ENCODE measurements around the gene NFATC2. TPM values are rescaled to one million over a fixed set of nuclear protein-coding genes. Genes with fewer than 3 reads are reported as not detected.
"Not testable (repeated sequence)": the region's sequence is repeated elsewhere in the genome, so short reads cannot be mapped to it uniquely, and the experiment has no call there.

Gene NFATC2
- total RNA-seq, 1 donor from 2014 or later = 11.0 TPM

DNA sequence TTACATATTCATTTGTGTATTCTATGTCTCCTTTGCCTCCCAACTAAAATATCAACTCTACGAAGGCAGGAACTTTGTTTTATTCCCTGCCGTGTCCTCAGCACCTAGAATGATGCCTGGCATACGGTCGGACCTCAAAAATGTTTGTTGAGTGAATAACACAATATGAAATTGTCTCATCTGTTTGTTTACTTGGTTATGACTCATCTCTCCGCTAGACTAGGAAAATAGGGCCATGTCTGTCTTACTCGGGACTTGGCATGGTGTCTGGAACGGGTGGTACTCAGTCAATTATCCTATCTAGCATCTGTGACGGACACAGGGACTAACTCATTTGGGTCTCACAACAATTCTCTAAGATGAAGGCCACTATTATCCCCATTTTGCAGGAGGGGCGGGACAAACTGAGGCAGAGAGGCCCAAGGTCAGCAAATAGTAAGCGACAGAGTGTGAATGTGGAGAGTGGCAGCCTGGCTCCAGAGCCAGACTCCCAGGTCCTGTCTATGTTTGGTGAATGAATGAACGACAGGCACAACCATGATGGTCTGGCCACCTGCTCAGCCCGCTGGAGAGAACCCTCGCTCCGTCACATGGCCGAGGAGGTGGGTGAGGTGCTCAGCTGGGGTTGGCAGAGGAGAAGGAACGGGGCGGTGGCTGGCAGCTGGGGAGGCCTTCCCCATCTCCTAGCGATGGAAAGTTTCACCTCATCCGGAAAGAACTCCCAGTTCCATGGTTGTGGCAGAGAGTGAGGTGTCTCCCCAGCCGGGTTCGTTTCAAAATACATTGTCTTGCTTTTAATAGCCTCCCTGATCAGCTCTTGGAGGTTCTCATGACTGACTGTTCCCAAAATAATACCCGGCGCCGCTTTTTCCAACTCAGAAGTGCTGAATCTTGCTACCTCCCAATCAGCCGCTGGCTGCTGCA lies 27.6 kb upstream of the NFATC2 start:
- DNase-seq (ENCODE audit: low spot score) = no peak
- peak; percentile 53 for ATAC-seq
- intact Hi-C loops (cut with DNase I) = no loop called here

DNA sequence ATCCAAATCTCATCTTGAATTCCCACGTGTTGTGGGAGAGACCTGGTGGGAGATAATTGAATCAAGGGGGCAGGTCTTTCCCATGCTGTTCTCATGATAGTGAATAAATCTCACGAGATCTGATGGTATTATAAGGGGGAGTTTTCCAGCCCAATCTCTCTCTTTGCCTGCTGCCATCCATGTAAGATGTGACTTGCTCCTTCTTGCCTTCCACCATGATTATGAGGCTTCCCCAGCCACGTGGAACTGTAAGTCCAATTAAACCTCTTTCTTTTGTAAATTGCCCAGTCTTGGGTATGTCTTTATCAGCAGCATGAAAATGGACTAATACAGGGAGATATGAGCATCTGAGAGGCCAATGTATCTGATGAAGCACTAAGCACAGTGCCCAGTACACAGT lies 26.0 kb upstream of the NFATC2 start:
- ATAC-seq; DNase-seq (ENCODE audit: low spot score); intact Hi-C loops (cut with DNase I): not testable (repeated sequence)

DNA sequence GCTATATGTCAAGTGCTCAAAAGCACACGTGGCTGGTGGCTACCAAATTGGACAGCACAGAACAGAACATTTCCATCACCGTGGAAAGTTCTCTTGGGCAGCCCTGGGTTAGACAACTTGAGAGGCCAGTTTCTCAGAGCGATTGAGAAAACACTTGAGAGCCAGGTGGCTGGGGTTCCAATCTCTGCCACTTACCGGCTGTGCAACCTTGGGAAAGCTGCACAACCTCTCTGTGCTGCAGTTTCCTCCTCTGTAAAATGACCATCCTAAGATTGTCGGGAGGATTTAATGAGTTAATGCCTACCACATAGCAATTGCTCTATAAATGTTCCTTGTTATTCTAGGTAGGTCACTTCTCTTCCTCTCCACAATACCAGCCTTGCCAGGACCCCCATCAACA lies 25.1 kb upstream of the NFATC2 start:
- intact Hi-C loops (cut with DNase I) = no loop called here
- DNase-seq (ENCODE audit: low spot score) = no peak
- no peak for ATAC-seq

DNA sequence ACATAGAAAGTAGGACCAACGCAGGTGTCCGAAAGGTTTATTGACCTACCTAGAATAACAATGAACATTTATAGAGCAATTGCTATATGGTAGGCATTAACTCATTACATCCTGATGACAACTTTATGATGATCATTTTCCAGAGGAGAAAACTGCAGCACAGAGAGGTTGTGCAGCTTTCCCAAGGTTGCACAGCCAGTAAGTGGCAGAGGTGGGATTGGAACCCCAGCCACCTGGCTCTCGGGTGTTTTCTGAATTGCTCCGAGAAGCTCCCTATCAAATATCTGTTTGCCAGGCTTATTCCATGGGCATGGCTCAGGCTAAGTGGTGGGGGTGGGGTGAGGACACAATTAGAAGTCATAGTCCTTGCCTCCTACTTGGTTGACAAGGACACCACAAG lies 24.1 kb upstream of the NFATC2 start:
- ATAC-seq = no peak
- DNase-seq (ENCODE audit: low spot score) = no peak
- intact Hi-C loops (cut with DNase I) = no loop called here

DNA sequence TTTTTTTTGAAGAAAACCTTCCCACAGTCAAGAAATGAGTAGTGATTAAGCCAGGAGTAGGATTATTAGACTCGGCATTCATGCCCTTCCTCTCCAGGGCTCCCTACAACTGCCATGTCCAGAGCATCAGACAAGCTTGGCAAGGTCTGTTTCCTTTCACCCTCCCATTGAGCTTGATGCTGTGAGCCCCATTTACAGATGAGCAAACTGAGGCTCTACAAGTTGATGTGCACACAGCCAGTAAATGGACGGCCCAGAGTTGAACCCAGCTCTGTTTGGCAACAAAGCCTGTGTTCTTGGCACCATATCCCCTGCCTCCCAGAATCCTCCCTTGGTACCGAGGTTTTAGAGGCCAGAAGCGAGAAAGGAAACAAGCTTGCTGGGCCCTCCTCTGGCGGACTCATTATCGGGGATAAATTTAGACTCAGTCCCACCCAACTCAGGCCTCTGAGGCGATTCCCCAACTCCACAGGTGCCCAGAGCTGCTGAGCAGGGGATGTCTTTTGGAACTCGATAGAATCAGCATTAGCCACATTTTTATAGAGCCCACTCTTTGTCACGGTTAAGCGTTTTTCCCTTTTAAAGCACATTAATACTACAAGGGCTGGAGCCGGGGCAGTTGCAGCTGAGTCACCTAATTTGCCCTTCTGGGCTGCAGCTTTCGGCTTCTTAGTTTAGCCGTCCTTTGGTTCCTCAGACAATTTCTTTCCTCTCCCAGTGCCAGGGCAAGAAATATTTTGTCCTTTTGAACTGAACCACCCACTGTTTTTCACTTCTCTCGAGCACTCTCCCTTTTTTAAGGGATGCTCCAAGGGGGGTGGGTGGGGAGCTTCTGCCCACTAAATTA lies 23.0 kb upstream of the NFATC2 start:
- DNase-seq (ENCODE audit: low spot score) (no peak), ATAC-seq (no peak)
- intact Hi-C loops (cut with DNase I) = no loop called here

DNA sequence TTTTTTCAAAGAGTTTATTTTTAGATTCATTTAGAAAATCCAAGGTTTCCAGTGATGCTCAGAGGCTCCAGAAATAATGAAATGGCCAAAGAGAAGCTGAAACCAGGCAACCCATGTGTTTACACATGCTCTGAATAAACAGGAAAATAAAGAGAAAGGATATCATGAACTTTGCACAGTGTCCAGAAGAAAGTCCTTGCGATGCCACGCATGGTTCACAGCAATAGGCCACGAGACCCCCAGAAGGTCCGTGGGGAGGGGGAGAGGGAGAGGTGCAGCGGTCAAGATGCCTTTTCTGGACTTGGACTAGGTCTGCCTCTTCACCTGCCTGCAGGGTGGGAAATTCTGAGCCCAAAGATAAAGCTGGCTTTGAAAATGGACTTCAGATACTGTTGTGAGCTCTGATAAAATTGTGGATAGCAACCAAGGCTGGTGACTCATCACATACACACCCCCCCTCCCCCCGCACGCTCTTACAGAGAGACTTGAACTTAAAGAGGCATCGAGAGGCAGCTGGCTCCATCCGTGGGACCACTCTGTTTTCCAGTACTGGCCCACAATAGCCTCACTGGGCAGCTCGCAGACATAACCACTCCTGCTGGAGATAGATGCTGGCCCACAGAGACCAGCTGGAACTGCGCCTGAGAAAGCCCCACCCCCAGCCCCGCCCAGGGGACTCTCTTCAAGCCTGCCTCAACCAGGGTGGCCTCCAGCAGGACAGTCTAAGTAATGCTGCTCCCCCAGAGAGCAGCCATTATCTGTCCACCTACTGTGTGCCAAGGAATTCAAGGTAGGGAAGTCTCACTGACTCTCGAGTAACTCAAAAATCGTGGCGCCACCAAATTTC lies 21.2 kb upstream of the NFATC2 start:
- intact Hi-C loops (cut with DNase I) = no loop called here
- peak; percentile 65 for ATAC-seq
- DNase-seq (ENCODE audit: low spot score) = peak; percentile 76

DNA sequence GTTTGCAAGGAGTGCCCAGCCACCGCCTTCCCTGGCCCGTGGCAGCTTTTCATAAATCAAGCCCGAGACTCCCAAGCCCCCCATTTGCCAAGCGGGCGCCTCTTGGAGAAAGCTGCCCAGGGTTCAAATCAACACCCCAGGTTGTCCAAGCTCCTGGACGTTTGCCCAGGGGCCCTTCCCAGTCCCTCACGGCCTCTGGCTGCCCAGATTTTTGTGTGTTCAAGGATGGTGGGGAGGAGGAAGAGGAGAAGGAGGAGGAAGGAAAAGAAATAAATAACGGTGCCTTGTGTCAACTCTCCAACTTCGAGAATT lies 20.6 kb upstream of the NFATC2 start:
- ATAC-seq (peak; percentile 32), DNase-seq (ENCODE audit: low spot score) (no peak)
- intact Hi-C loops (cut with DNase I) = no loop called here

DNA sequence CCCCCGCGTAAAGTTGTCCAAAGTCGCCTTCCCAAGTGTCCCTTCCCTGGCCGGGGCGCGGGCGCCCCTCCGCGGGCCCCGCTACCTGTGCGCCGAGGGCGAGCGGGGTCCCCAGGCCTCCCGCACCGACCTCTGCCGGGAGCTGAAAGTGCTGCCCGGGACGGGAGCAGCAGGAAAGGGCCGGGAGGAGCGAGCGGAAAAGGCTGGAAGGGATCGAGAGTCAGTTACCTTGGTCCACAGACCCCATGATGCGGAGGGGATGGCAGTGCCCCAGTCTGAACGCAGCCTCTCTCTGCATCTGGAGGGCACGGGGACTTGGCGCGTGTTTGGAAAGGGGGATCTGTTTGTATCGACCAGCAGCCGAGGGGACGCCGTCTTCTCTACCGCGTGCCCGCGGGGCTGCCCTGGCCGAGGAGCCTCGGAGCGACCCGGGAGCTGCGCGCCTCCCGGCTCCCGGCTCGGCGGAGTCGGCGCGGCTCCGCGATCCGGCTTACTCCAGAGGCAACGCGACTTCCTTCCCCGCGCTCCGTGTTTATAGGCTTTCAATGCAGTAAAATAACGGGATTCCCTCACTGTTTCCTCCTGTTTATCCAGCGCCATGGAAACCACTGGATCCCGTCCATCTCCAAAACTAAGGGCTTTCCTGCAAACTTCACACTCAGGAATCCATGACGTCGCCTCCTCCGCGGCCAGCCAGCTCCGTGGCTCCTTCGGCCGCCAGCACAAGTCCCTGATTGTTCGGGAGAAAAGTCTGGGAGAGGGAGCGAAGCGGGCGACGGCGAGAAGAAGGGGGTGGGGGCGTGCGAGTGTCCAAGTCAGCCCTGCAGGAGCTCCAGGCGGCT lies 20.0 kb upstream of the NFATC2 start:
- intact Hi-C loops (cut with DNase I) = no loop called here
- DNase-seq (ENCODE audit: low spot score) (peak; percentile 93), ATAC-seq (peak; percentile 90)

DNA sequence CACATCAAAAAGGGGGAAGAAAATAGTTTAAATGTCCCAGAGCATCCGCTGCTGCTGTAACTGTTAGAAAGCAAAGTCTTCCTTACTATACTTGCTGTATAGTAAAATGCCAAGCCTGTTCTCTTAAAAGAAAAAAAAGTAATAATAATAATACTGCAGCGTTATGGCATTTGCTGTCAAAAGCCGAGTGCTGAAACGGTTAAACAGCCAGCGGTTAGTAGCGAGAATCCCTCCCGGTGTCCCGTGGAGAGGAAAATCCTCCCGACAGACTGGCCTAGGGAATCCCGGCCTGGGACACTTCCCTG lies 19.5 kb upstream of the NFATC2 start:
- ATAC-seq = no peak
- DNase-seq (ENCODE audit: low spot score) = no peak
- intact Hi-C loops (cut with DNase I) = no loop called here

DNA sequence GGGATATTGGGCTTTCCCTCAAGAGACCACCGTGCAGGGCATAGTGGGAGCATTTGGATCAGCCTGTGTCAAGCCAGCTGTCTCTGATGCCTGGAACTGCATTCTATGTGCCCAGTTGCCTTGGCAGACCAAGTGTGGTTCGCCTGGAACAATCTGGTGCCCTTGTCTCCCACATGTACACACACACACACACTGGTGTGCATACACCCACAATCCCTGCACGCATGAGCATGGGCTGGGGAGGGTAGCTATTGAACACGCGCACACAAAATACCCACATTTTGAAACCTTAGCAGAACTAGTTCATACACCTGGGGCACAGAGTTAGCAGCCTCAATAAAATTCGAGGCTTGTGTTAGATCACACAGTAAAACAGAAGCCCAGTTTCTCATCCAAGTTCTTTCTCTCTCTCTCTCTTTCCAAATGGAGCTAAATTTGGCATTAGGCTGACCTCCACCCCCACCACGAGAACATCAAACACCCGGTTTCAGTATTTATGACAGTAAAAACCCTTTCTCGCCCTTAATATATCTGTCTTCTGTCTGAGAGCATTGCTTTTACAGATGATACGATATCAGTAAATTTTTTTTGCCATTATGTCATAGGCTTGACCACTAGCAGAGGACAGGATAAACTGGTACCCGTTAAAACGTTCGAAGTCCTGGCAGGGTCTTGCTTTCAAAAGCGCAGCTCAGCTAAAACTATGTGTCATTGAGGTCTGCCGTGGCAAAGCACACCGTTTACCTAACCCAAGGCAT lies 18.2 kb upstream of the NFATC2 start:
- intact Hi-C loops (cut with DNase I) = no loop called here
- DNase-seq (ENCODE audit: low spot score) (no peak), ATAC-seq (no peak)

DNA sequence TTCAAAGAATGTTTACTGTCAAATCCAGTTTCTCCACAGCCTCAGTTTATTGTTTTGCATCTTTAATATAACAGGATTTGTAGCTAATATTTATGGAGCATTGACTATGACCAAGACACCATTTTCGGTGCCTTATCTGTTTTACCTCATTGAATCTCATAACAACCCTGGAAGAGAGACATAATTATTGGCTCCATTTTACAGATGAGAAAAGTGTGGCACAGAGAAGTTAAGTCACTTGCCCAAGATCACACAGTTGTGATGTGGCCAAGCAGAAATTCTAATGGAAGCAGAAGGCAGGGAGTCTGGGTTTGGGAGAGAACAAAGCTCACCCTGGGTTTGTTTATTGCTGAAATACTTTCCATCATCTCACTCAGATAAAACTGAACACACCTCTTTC lies 17.5 kb upstream of the NFATC2 start:
- ATAC-seq = no peak
- intact Hi-C loops (cut with DNase I) = no loop called here
- no peak for DNase-seq (ENCODE audit: low spot score)

DNA sequence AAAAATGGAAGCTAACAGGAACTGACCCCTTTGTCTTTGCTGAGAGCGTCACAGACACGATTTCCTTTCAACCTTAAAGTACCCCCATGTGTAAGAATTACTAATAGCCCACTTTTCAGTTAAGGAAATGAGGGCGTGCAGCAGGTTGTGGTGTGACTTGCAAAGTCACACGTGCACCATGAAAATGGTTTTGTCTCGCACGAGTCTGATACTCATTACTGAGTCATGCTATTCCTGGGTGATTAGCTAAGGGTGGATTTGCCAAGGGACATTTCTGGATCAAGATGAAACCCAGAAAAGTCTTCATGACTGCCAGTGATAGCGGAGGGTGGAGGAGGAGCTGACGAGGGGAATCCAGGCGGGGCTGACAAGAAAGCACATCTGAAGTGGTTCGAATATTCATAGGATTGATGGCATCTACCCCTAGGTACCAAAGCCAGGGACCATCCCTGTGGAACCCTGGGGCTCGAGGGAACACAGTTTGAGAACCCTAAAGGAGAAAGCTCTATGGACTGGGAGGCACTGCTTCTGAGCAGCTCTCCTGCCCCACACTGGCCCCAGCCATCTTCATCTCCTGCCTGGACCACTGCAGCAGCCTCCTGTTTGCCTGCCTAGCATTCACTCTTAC lies 12.1 kb upstream of the NFATC2 start:
- DNase-seq (ENCODE audit: low spot score) = no peak
- intact Hi-C loops (cut with DNase I) = no loop called here
- ATAC-seq = peak; percentile 77

DNA sequence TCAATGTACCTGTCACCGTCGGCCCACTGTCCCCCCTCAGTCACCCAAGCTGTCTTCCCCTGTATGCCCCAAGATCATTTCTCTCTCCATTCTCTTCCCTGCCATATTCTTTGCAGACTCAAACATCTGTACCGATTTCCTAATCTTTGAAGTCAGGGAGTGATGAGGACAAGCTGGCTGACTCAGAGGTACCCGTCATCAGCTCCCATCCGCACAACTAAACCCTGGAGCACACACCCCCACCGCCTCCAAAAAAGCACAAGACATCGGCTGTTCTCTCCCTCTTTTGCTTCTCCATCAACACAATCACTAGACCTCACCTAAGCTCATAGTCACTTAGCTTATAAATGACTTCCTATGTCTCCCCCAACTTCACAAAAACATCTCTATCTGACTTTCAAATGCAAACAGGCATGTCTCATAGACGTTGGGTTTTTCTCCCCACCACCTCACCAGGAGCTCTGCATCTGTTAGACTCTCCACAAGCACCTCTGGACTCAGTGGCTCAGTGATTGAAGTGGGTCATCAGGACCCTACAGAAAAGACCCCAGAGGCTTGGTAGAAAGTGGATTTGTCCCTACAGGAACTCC lies 11.5 kb upstream of the NFATC2 start:
- ATAC-seq = no peak
- no peak for DNase-seq (ENCODE audit: low spot score)
- intact Hi-C loops (cut with DNase I) = no loop called here

DNA sequence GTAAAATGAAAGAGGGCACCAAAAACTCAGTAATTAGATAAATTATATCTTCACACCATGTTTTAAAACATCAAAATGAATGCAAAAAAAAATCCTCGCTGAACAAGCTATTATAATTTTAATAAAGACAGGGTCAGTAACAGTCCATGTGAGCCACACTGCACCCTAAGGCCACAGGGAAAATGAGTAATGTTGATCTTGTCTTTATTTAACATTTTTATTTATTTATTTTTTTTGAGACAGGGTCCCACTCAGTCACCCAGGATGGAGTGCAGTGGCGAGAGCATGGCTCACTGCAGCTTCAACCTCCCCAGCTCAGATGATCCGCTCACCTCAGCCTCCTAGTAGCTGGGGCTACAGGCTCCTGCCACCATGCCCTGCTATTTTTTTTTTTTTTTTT lies 8.7 kb upstream of the NFATC2 start:
- intact Hi-C loops (cut with DNase I) = no loop called here
- no peak for DNase-seq (ENCODE audit: low spot score)
- ATAC-seq = no peak

DNA sequence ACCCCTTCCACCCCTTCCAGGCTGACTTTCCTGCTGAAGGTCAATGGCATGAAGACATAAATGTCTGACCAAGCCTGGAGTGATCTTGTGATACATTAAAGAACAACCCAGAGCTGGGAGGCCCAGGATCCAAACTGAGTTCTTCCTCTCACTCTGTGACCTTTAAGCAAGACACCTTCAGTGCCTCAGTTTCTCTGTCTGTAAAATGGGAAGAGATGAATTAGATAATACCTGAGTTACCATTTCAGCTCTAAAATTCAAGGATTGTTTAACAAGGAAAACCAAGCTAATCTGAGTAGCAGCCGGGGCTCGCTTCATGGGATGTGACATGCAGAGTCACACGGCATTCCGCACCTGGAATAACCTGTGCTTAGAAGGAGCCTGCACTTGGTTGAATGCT lies 7.0 kb upstream of the NFATC2 start:
- ATAC-seq = no peak
- intact Hi-C loops (cut with DNase I) = loop anchor here (10.0 kb wide), 1 partner anchor 65 kb away; no protein-coding TSS in a partner anchor
- DNase-seq (ENCODE audit: low spot score) = no peak

DNA sequence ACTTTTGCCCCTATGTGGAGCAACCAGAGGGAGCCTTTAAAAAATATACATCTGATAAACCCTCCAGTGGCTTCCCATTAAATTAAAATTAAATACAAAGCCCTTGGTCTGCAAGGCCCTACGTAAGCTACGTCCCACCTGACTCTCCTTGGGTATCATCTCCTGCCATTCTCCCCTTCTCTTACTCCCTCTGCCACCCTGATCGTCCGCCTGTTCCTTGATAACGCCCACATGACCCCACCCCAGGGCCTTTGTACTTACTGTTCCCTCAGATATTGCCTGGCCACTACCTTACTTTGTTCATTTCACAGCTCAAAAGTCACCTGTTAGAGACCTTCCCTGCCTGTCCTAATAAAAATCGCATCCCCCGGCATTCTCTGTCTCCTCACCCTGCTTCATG lies 5.4 kb upstream of the NFATC2 start:
- no peak for DNase-seq (ENCODE audit: low spot score)
- intact Hi-C loops (cut with DNase I) = loop anchor here (10.0 kb wide), 1 partner anchor 63 kb away; no protein-coding TSS in a partner anchor
- ATAC-seq = no peak

DNA sequence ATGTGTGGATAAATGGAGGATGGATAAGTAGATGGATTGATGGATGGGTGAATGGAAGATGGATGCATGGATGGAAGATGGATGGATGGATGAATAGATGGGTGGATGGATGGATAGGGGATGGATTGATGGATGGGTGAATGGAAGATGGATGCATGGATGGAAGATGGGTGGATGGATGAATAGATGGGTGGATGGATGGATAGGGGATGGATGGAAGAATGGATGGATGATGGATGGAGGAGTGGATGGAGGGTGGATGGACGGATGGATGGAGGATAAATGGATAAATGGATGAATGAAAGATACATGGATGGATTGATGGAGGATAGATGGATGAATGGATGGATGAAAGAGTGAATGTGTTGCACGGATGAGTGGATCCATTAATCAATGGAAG lies 3.0 kb upstream of the NFATC2 start:
- no peak for ATAC-seq
- intact Hi-C loops (cut with DNase I) = loop anchor here (10.0 kb wide), 1 partner anchor 61 kb away; no protein-coding TSS in a partner anchor

More for the DNA sequence above, 3.0 kb upstream of the NFATC2 start:
- no peak for DNase-seq (ENCODE audit: low spot score)

Data from sciatic nerve (tissue), 2 donors.